ENCODE results near the gene CD86. TPM values are rescaled to one million over a fixed set of nuclear protein-coding genes. Genes with fewer than 3 reads are reported as not detected.

The CD86 gene
- total and polyA plus RNA-seq, 8 donors: 1.6 to 17.6 (median 2.8) TPM

GRCh38 chr3:122076491-122077292, 21.5 kb downstream of the CD86 start:
- intact Hi-C loops (cut with DNase I): no loop called here
- TF ChIP-seq, protein P1, sequence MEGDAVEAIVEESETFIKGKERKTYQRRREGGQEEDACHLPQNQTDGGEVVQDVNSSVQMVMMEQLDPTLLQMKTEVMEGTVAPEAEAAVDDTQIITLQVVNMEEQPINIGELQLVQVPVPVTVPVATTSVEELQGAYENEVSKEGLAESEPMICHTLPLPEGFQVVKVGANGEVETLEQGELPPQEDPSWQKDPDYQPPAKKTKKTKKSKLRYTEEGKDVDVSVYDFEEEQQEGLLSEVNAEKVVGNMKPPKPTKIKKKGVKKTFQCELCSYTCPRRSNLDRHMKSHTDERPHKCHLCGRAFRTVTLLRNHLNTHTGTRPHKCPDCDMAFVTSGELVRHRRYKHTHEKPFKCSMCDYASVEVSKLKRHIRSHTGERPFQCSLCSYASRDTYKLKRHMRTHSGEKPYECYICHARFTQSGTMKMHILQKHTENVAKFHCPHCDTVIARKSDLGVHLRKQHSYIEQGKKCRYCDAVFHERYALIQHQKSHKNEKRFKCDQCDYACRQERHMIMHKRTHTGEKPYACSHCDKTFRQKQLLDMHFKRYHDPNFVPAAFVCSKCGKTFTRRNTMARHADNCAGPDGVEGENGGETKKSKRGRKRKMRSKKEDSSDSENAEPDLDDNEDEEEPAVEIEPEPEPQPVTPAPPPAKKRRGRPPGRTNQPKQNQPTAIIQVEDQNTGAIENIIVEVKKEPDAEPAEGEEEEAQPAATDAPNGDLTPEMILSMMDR (IDR thresholded peaks at IDR 0.05): no peak
- Histone ChIP-seq H3K27me3 (no peaks in the 10 kb centered on the region), H3K27ac (no peak overlapping the region), H3K4me3 (no peak overlapping the region), H3K9me3 (peaks cover 0 to 2% of the 10 kb centered on the region in 2 donors), H3K36me3 (no peaks in the 10 kb centered on the region), H3K4me1 (peaks cover 0 to 26% of the 10 kb centered on the region in 2 donors)
- no peak for ATAC-seq
- DNase-seq: no peak

DNA sequence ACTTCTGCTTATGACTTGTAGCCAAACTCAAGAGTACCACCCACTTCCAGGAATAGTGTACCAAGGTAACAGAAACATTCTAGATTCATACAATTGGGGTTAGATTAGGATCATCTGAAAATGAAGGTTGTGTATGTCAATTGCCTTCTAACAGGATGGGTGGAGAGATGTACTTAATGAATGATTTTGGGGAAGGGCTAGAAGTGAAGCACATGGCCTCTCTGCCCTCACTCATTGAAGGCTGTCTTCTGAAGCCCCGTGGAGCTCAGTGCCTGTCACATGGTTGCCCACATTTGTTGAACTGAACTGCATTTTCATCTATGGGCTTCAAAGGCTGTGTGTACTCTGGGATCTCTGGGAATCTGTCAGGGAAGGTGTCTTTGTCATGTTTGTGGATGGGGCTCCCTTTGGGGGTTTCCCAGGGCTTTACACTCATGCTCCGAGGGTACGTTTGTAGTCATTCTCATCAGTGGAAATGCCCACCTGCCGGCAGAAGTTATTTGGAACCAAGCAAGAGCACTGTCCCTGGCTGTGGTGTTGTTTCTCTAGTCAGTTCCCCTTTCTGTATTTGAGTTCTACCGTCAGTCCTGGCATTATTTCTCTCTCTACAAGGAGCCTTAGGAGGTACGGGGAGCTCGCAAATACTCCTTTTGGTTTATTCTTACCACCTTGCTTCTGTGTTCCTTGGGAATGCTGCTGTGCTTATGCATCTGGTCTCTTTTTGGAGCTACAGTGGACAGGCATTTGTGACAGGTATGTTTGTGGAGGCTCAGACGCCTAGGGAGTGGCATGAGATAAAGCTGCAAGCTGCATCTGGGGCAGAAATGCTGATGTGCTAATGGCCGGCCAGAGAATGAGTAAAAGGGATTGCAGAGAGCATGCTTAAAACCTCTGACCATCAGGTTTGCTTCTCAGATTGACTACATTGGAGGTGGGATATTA, 22.4 kb downstream of the CD86 start:
- no peak overlapping the region for H3K27ac ChIP-seq

GRCh38 chr3:122078235-122078935, 23.2 kb downstream of the CD86 start:
- intact Hi-C loops (cut with DNase I): no loop called here
- Histone ChIP-seq H3K27ac (no peak overlapping the region), H3K4me3 (no peak overlapping the region), H3K27me3 (no peaks in the 10 kb centered on the region), H3K36me3 (no peaks in the 10 kb centered on the region), H3K9me3 (no peaks in the 10 kb centered on the region), H3K4me1 (peaks cover 0 to 26% of the 10 kb centered on the region in 2 donors)
- DNase-seq: no peak
- no peak for ATAC-seq
- TF ChIP-seq, protein P1 (IDR thresholded peaks at IDR 0.05): no peak

More for the DNA sequence above, 22.4 kb downstream of the CD86 start:
- DNase-seq (no peak), ATAC-seq (peak; percentile 42)
- TF ChIP-seq, protein P1 (IDR thresholded peaks at IDR 0.05): no peak
- no peak overlapping the region for H3K4me3 ChIP-seq
- H3K4me1 ChIP-seq: peaks cover 0 to 26% of the 10 kb centered on the region in 2 donors
- no peaks in the 10 kb centered on the region for H3K27me3 ChIP-seq
- intact Hi-C loops (cut with DNase I): no loop called here
- peaks cover 0 to 2% of the 10 kb centered on the region in 2 donors for H3K9me3 ChIP-seq
- H3K36me3 ChIP-seq: no peaks in the 10 kb centered on the region

DNA sequence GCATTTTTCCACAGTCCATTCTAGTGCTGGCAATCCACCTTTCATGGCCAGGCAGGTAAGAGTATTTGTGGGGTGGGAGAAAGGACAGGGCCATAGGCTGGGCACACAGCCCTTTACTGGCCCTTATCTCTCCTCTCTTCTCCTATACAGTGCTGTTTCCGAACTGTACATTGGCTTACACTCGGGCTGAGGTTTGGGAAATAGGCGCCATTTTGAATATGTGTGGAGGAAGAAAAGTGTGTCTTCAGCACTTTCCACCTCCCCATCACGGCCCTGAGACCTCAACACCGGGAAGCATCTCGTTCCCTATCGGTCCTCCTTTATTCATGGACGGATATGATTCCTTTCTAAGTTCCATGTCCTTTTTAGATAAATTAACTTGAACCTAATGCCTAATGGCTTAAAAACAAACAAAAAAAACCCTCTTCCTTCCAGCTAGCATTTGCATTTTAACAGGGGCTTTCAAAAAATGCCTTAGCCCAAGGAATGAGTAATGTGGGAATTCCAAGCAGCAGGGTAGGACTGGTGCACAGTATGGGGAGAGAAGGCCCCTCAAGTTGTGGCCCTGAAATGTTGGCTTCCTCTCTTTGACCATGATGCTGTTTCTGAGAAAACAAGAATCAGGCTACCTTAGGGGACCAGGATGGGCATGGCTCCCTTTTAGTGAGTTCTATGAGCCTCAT, 24.5 kb downstream of the CD86 start:
- ATAC-seq (no peak), DNase-seq (no peak)
- intact Hi-C loops (cut with DNase I): no loop called here
- Histone ChIP-seq H3K36me3 (no peaks in the 10 kb centered on the region), H3K27me3 (no peaks in the 10 kb centered on the region), H3K4me3 (no peak overlapping the region), H3K27ac (no peak overlapping the region), H3K9me3 (no peaks in the 10 kb centered on the region), H3K4me1 (peaks cover 0 to 26% of the 10 kb centered on the region in 2 donors)
- TF ChIP-seq, protein P1 (IDR thresholded peaks at IDR 0.05): no peak

Measured in left lung (tissue), 10 donors.